Measurements from ENCODE around the gene VPS51.
A peak's percentile ranks its signal among the peaks of the same experiment; 100 is the strongest.

Gene VPS51

GRCh38 chr11:65113839-65114238 is 17.8 kb downstream of the VPS51 start:
- no peak for TF ChIP-seq CTCF (IDR thresholded peaks at IDR 0.05)
- no peak overlapping the region for H3K27ac Mint-ChIP-seq
- H3K4me1 Mint-ChIP-seq = peaks cover 44% of the 10 kb centered on the region
- H3K9me3 Mint-ChIP-seq = no peaks in the 10 kb centered on the region
- H3K4me3 Mint-ChIP-seq = peak overlapping the region; percentile 97
- no peak for DNase-seq
- peaks cover 4% of the 10 kb centered on the region for H3K27me3 Mint-ChIP-seq (ENCODE audit: low read depth, poor library complexity)
- peaks cover 15% of the 10 kb centered on the region for H3K36me3 Mint-ChIP-seq (ENCODE audit: low read depth)

DNA sequence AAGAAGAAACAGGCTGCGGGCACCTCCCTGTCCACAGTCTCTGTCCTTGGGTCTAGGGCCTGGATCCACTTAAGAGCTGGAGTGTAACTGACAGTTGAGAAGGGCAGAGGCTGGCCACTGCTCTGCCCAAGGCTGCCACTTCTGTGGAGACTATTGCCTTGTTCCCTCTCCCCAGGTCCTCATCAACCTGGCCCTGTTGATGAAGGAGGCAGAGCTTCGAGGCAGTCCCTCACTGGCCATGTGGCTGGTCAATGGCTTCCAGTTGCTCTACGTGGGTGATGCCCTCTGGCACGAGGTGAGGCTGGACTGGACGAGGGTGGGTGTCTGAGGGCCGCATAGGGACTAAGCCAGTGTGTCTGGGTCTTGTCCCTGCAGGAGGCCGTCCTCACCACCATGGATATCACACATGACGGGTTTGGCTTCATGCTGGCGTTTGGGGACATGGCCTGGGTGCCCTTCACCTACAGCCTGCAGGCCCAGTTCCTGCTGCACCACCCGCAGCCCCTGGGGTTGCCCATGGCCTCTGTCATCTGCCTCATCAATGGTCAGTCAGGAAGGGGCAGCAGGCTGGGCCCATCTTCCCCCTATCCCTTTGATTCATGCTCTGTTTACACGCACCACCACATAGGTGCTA is 18.6 kb downstream of the VPS51 start:
- H3K4me1 Mint-ChIP-seq = peaks cover 44% of the 10 kb centered on the region
- DNase-seq = no peak
- H3K36me3 Mint-ChIP-seq (ENCODE audit: low read depth) = peaks cover 19% of the 10 kb centered on the region
- no peak for TF ChIP-seq CTCF (IDR thresholded peaks at IDR 0.05)
- H3K9me3 Mint-ChIP-seq = no peaks in the 10 kb centered on the region
- H3K4me3 Mint-ChIP-seq = peak overlapping the region; percentile 97
- no peak overlapping the region for H3K27ac Mint-ChIP-seq
- peaks cover 4% of the 10 kb centered on the region for H3K27me3 Mint-ChIP-seq (ENCODE audit: low read depth, poor library complexity)

DNA sequence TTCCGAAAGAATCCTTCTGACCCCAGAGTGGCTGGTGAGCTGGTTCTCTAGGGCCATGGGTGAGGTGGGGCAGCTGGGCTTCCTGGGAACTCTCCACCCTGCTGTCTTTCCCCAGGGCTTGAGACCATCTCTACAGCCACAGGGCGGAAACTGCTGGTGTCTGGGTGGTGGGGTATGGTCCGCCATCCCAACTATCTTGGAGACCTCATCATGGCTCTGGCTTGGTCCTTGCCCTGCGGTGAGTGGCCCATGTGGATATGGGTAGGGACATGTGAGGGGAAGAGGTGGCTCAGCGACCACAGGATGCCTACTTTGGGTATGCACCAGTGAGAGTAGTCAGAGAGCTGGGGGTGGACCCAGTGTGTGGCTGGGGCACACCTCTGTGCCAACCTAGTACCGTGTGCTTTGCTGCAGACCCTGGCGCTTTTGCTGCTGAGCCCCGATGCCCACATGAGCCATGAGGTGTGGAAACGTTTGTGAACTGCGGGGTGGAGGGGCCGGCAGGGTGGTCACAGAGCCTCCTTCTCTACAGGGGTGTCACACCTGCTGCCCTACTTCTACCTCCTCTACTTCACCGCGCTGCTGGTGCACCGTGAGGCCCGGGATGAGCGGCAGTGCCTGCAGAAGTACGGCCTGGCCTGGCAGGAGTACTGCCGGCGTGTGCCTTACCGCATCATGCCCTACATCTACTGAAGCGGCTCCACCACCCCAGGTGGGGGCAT is 19.5 kb downstream of the VPS51 start:
- H3K4me3 Mint-ChIP-seq = peak overlapping the region; percentile 86
- H3K9me3 Mint-ChIP-seq = no peaks in the 10 kb centered on the region
- H3K4me1 Mint-ChIP-seq = peaks cover 40% of the 10 kb centered on the region
- no peak overlapping the region for H3K27ac Mint-ChIP-seq
- DNase-seq = no peak
- H3K36me3 Mint-ChIP-seq (ENCODE audit: low read depth) = peaks cover 27% of the 10 kb centered on the region
- peaks cover 4% of the 10 kb centered on the region for H3K27me3 Mint-ChIP-seq (ENCODE audit: low read depth, poor library complexity)
- TF ChIP-seq CTCF (IDR thresholded peaks at IDR 0.05) = no peak

DNA sequence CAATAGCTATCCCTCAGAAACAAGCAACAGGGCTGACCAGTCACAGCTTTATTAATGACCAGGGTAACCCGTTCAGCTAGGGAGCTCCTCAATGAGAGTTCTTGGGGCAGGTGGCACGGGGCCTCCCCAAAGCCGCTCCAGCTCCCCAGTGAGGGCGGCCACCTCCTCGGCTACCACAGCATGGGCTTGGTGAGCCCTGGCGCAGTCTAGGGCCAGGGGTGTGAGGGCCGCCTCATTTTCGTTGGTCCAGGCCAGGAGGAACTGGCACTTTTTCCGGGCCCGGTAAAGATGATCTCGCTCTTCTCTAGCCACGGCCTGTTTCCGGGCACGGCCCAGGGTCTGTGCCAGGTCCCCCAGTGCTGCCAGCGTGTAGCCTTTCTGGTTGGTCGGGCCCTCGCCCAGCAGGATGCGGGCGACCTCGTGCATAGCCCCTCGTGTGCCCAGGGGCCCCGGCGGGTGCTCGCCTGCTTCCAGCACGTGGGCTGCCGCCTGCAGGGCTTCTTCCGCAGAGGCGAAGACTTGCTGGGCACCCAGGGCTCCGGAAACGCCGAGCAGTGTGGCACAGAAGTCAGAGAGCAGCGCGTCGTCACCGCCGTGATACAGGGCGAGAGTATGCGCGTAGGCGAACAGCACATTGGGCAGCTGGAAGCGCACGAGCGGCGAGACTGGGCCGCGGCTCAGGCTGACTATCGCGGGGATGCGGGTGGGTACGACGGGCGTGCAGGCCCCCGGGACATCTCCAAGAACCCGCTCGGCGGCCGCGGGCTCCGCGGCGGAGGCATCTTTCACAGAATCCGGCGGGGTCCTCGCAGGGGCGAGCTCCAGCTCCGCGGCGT is 20.6 kb downstream of the VPS51 start:
- Mint-ChIP-seq H3K9me3 (no peaks in the 10 kb centered on the region), H3K27ac (peak overlapping the region; percentile 87), H3K4me3 (peak overlapping the region; percentile 86), H3K36me3 (ENCODE audit: low read depth) (peaks cover 35% of the 10 kb centered on the region), H3K4me1 (peaks cover 41% of the 10 kb centered on the region), H3K27me3 (ENCODE audit: low read depth, poor library complexity) (peaks cover 4% of the 10 kb centered on the region)
- no peak for TF ChIP-seq CTCF (IDR thresholded peaks at IDR 0.05)
- DNase-seq = no peak

GRCh38 chr11:65117206-65118096 is 21.4 kb downstream of the VPS51 start, which contains the start of gene ZNHIT2:
Gene ZNHIT2 (minus strand): TSS chr11:65117701. CDS start chr11:65117653, 48 bp downstream.
- H3K4me1 Mint-ChIP-seq = peaks cover 45% of the 10 kb centered on the region
- peak; percentile 90 for TF ChIP-seq CTCF (IDR thresholded peaks at IDR 0.05)
- peak; percentile 100 for DNase-seq
- H3K27ac Mint-ChIP-seq = peak within 1 kb of the TSS; percentile 98
- no peaks in the 10 kb centered on the region for H3K9me3 Mint-ChIP-seq
- H3K36me3 Mint-ChIP-seq (ENCODE audit: low read depth) = peaks cover 35% of the 10 kb centered on the region
- peak within 1 kb of the TSS; percentile 86 for H3K4me3 Mint-ChIP-seq
- H3K27me3 Mint-ChIP-seq (ENCODE audit: low read depth, poor library complexity) = peaks cover 4% of the 10 kb centered on the region
